Hepatocyte (in vitro differentiated cells): ENCODE measurements around the gene SRRT. TPM values are rescaled to one million over a fixed set of nuclear protein-coding genes. Genes with fewer than 3 reads are reported as not detected.

Experiments
- DNase-seq: peaks from one replicate; pipeline ENCODE4 v3.0.0-alpha.2; 2016; ENCODE audit warnings: low spot score
- H2AFZ ChIP-seq: fragments of 200-600 bp; sonication (generic); 2 replicates; pipeline ENCODE4 v1.6.0; 2016; ENCODE audit warnings: antibody characterized with exemption, mild to moderate bottlenecking
- H3K27ac ChIP-seq: fragments of 200-600 bp; sonication (generic); 2 replicates; pipeline ENCODE4 v1.5.1; 2016; ENCODE audit warnings: mild to moderate bottlenecking
- H3K27me3 ChIP-seq: fragments of 200-600 bp; sonication (generic); 2 replicates; pipeline ENCODE4 v1.6.1; 2016
- H3K36me3 ChIP-seq: fragments of 200-600 bp; sonication (generic); replicated peaks from 2 replicates; pipeline ENCODE4 v1.5.1; 2016; ENCODE audit warnings: low read depth; ENCODE audit not compliant: insufficient read depth
- H3K4me1 ChIP-seq: fragments of 200-600 bp; sonication (generic); 2 replicates; pipeline ENCODE4 v1.5.1; 2016; ENCODE audit warnings: mild to moderate bottlenecking, moderate library complexity; ENCODE audit not compliant: insufficient read depth
- H3K4me2 ChIP-seq: fragments of 200-600 bp; sonication (generic); 2 replicates; pipeline ENCODE4 v1.6.0; 2016
- H3K4me3 ChIP-seq: fragments of 200-600 bp; sonication (generic); 2 replicates; pipeline ENCODE4 v1.5.1; 2016; ENCODE audit warnings: mild to moderate bottlenecking
- H3K79me2 ChIP-seq: fragments of 200-600 bp; sonication (generic); 2 replicates; pipeline ENCODE4 v1.6.0; 2017; ENCODE audit warnings: mild to moderate bottlenecking
- H3K9me2 ChIP-seq: fragments of 200-600 bp; sonication (generic); replicated peaks from 2 replicates; pipeline ENCODE4 v1.6.0; 2017; ENCODE audit warnings: mild to moderate bottlenecking; ENCODE audit not compliant: insufficient read depth
- H3K9me3 ChIP-seq: fragments of 200-600 bp; sonication (generic); 2 replicates; pipeline ENCODE4 v1.5.1; 2016; ENCODE audit warnings: low read depth, mild to moderate bottlenecking
- H4K20me1 ChIP-seq: fragments of 200-600 bp; sonication (generic); 2 replicates; pipeline ENCODE4 v1.6.0; 2016; ENCODE audit warnings: mild to moderate bottlenecking; ENCODE audit not compliant: insufficient read depth, poor library complexity, severe bottlenecking
- CTCF ChIP-seq: fragments of 200-600 bp; sonication (generic); IDR thresholded peaks from 2 replicates; pipeline ENCODE4 v1.5.1; 2016; ENCODE audit warnings: antibody characterized with exemption, mild to moderate bottlenecking; ENCODE audit not compliant: poor library complexity
- EZH2 ChIP-seq: fragments of 200-600 bp; sonication (generic); IDR thresholded peaks from 2 replicates; pipeline ENCODE4 v1.6.1; 2016; ENCODE audit warnings: antibody characterized with exemption, mild to moderate bottlenecking, borderline replicate concordance
- EZH2phosphoT487 ChIP-seq: fragments of 200-600 bp; sonication (generic); IDR thresholded peaks from one replicate; pipeline ENCODE4 v1.6.1; 2018; ENCODE audit warnings: antibody characterized with exemption, mild to moderate bottlenecking, low read depth, moderate library complexity; ENCODE audit not compliant: unreplicated experiment, severe bottlenecking
- whole genome bisulfite sequencing: methylation state at CpG from one replicate; pipeline ENCODE4 v1.1.6; 2016; ENCODE audit warnings: low lambda C conversion rate; ENCODE audit errors: missing lambda C conversion rate; 5-methylcytosine and 5-hydroxymethylcytosine counted together
- polyA plus RNA-seq: library from polyadenylated mRNA; unstranded; fragments of >200 nt; fragmentation: Nextera tagmentation; extraction: Ambion mirVana; gene quantifications from 2 replicates; pipeline ENCODE4 v1.2.1, GENCODE V29; 2016
- total RNA-seq: library from RNA; depleted of rRNA; stranded (reverse); fragments of >200 nt; gene quantifications from 2 replicates; pipeline ENCODE4 v1.2.3, GENCODE V29; 2014

Gene SRRT
- total and polyA plus RNA-seq, 2 experiments from 2014 or later = 49.1 to 91.7 TPM

- Histone ChIP-seq H2AFZ (no peak overlapping the region), H3K27ac (peak overlapping the region; percentile 96), H3K36me3 (no peaks in the 10 kb centered on the region), H3K27me3 (no peaks in the 10 kb centered on the region), H3K4me3 (peak overlapping the region; percentile 70), H4K20me1 (peaks cover 3% of the 10 kb centered on the region), H3K9me3 (no peaks in the 10 kb centered on the region), H3K4me1 (peaks cover 25% of the 10 kb centered on the region), H3K79me2 (peaks cover 31% of the 10 kb centered on the region), H3K4me2 (peak overlapping the region; percentile 93), H3K9me2 (no peaks in the 10 kb centered on the region)
- DNase-seq = no peak
- WGBS = 76% methylated on average over 18 of the region's 18 CpGs
- TF ChIP-seq EZH2phosphoT487 (no peak), EZH2 (no peak), CTCF (no peak)
These were observed 13.5 kb downstream of the SRRT start for GRCh38 chr7:100888291-100888987.

- Histone ChIP-seq H3K36me3 (no peaks in the 10 kb centered on the region), H3K4me2 (peak within 1 kb of the TSS; percentile 93), H3K27ac (peak within 1 kb of the TSS; percentile 96), H4K20me1 (peaks cover under 1% of the 10 kb centered on the region), H3K27me3 (no peaks in the 10 kb centered on the region), H3K79me2 (peaks cover 24% of the 10 kb centered on the region), H3K9me3 (no peaks in the 10 kb centered on the region), H3K4me1 (peaks cover 26% of the 10 kb centered on the region), H3K9me2 (no peaks in the 10 kb centered on the region), H2AFZ (peak within 1 kb of the TSS; percentile 61), H3K4me3 (peak within 1 kb of the TSS; percentile 70)
- no peak for DNase-seq
- TF ChIP-seq EZH2phosphoT487 (no peak), CTCF (no peak), EZH2 (no peak)
- 9% methylated on average over 50 of the region's 73 CpGs for WGBS
These were observed 14.3 kb downstream of the SRRT start, which contains the start of gene UFSP1 for GRCh38 chr7:100888988-100889750. Gene UFSP1, minus strand, starts transcription at chr7:100889715. Its CDS starts 444 bp downstream, at chr7:100889271.

- H3K4me3 ChIP-seq = peak overlapping the region; percentile 43
- H2AFZ ChIP-seq = peak overlapping the region; percentile 61
- TF ChIP-seq EZH2phosphoT487 (no peak), CTCF (no peak), EZH2 (no peak)
- WGBS = 25% methylated on average over 25 of the region's 43 CpGs
- peaks cover 32% of the 10 kb centered on the region for H3K4me1 ChIP-seq
- no peaks in the 10 kb centered on the region for H3K9me2 ChIP-seq
- H3K36me3 ChIP-seq = no peaks in the 10 kb centered on the region
- no peak for DNase-seq
- no peaks in the 10 kb centered on the region for H3K9me3 ChIP-seq
- H3K4me2 ChIP-seq = peak overlapping the region; percentile 93
- peaks cover 6% of the 10 kb centered on the region for H3K27me3 ChIP-seq
- no peaks in the 10 kb centered on the region for H4K20me1 ChIP-seq
- H3K27ac ChIP-seq = peak overlapping the region; percentile 96
- peaks cover 15% of the 10 kb centered on the region for H3K79me2 ChIP-seq
These were observed 16.0 kb downstream of the SRRT start for GRCh38 chr7:100890653-100891567.
